ENCODE data around the gene CHMP6.

CHMP6 gene

DNA sequence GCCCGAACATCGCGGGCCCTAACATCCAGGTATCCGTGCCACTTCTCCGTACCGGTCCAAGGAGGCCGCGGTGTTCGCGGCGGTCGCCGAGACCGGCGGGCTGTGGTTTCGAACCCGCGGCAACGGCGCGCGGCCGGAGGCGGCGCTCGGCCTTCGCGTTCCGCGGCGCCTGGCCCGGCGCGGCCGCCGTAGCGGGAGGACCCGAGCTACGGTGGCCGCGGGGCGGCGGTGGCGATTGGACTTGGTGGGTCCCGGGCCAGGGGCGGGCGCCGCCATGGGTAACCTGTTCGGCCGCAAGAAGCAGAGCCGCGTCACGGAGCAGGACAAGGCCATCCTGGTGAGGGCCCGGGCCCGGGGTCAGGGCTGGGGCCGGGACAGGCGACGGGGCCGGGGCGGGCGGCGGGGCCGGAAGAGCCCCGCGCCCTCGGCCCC lies at the start of gene CHMP6:
Gene CHMP6 (plus strand): TSS at position 197 of the 432 bp plus-strand sequence. CDS start 78 bp downstream, at position 275.
- peak; percentile 64 for DNase-seq

DNA sequence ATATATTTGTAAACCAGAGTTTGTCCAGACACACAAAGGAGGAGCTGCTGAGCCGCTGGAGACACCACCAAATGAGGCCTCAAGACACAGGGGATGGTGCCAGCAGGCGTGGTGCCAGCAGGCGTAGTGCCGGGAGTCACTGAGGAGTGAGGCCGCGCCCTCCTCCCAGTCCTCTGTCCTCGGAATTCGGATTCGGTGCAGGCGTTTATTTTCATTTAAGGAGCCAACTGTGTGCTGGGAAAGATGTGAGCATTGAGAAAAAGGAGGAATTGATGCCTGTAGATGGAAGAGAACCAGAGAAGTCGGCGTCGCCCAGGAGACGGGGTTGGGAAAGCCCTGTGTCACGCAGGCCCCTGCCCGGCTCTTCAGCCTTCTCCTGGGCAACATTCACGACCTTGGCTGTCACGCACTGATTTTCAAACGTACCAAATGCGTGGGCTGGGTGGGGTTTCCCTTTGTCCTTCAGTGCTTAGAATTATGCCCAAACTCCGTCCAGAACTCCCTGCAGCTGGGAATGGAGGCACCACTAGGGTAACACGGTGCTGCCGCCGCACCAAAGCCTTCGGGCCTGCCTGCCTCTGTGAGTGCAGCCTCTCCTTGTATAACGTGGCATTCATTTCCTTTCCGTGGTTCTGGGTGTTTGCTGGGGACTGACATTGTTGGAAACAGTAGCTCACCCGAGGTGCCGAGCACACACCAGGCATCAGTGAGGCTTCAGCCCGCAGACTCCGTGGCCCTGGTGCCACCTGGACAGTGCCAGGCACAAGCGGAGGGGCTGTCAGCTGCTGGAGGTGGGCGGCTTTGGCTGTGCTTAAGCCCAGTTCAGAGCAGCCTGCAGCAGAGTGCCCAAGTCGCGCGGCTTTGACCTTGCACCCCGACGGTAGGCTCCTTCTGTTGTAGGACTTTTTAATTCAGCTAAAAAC lies 49.0 kb upstream of the CHMP6 start:
- DNase-seq = no peak

DNA sequence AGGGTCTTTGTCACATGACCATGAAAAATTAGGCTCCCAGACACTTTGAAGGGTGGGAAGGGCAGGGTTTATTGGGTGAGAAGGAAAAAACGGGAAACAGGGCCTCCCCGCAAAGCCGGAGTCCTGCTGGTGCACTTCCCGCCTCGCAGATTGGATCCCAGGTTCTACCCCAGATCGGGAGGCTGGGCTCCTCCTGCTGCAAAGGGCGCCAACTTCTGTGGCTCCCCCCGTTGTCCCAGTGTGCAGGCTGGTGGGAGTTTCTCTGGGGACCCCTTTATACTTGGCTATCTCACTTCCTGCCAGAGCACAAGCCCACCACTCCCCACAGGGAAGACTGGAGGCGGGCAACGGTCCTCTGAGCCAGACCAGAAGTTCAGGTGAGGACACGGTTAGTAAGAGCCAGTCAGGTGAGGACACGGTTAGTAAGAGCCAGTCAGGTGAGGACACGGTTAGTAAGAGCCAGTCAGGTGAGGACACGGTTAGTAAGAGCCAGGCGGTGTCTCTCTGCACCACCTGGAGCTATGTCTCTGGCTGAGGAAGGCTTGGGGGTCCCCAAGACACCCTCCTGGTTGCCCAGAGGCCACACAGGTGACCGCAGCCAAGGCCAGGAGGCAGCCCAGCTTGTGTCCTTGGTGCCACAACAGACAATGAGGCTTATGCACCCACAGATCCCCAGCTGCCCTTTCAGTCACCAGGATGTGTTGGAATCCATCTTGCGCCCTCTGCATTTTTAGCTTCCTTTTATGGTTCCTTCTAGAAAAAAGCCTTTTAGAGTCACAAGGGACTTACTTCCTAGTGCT lies 48.1 kb upstream of the CHMP6 start:
- no peak for DNase-seq

DNA sequence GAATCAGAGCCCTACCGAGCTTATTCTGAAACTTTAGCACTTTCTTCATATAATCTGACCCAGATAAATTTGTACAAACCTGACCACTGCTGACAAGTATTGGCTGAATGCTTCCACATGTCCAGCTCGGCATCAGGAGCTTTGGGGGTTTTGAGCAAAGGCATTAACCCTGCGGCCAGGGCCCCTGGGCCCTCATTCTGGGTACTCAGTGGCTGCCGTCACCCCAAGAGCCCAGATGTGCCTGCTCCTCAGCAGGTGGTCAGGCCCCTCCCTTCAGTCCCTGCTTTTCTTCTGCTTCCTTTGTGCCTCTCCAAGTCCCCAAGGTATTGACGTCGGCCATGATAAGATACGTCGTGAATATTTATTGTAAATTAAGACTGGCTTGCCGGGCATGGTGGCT lies 47.3 kb upstream of the CHMP6 start:
- DNase-seq = no peak

DNA sequence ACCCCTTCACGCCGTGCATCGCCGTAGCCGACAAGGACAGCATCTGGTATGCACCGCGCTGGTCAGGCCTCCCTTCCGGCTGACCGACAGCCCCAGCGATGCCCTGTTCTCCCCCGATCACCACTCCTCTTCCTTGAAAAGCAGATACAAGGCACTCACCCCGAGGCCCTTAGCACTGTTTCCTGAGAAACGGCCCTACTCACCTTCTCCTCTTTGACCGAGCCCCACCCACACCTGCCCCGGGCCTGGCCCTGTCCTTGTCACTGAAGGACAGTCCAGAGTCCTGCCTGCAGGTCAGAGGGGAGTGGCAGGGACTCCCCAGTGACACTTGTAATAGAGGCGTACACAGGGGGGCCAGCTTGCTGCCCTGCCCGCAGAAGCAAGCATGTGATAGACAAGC lies 45.9 kb upstream of the CHMP6 start:
- DNase-seq = no peak

DNA sequence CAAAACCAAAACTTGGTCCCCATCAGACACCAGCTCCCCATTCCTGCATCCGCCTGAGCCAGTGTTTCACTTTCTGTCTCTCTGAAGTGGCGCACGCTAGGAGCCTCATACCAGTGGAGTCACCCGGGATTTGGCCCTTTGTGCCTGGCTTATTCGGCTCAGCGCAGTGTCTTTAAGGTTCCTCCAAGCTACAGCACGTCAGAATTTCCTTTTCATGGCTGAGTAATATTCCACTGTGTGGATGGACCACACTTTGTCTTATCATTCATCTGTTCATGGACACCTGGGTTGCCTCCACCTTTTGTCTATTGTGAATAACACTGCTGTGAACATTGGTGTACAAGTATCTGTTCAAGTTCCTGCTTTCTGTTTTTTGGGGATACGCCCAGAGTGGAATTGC lies 45.2 kb upstream of the CHMP6 start:
- no peak for DNase-seq

DNA sequence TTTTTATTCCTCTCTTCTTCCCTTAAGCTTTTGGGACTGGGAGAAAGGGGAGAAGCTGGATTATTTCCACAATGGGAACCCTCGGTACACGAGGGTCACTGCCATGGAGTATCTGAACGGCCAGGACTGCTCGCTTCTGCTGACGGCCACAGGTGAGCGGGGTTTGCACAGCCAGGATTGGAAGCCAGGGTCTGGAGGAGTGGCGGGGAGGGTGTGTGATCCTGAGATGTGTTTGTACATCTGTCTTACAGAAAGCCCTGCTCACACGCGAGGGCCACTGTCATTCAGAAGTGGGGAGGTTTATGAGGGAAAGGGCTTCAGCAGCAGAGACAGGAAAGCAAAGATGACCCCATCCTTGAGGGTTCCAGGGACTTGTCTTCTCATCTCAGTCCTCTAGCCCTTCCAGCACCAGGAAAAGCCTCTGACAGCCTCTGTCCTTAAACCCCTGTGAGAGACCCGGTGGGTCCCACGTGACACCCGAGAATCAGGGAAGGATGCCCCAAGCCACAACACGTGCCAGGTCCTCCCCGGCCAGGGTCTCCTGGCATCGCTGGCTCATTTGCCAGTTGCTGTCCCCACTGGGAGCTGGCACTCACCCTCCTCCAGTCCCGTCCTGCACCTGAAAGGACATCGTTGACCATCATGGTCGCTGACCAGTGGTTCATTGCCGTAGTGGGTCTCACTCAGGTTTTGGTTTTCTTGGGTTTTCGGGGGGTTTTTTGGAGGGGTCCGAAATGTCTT lies 44.3 kb upstream of the CHMP6 start:
- no peak for DNase-seq

DNA sequence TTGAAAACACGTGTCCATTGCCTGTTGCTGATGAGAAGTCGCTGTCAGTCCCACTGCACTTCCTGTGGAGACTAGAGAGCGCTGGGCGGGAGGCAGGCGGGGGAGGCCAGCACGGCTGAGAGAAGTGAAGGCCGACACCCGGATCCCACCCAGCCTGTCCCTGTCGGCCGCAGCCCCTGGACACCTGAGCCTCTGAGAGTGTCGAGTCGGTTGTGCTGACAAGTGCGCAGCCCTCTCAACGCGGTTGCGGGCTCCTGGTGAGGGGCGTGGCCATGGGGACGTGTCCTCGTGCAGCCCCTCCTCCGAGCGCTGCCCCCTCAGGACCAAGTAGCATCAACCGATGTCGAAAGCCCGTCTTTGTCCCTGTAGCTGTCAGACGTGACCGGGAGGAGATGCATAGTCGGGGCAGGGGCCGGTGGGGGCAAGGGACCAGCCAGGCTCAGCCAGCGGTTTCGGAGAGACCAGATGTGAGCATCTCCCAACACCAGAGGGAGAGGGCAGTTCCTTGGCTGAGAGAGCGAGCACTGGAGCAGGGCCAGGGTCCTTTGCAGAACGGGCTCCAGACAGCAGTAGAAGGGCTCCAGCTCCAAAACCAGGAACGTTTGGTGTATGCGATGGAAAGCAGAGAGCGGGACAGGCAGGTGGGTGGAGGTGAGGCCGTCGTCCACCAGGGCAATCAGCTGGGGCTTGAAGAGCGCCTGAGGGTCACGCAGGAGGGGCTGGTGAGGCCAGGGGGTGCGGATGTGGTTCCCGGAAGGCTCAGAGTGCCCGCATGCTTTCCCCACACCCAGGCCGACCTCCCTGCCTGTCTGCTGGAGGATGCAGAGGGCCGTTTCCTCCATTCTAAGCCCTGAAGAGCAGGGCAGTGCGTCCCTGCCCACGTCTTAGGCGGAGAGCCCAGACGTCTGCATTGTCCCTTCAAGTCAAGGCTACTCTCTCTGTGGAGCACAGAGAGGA lies 43.3 kb upstream of the CHMP6 start:
- no peak for DNase-seq

DNA sequence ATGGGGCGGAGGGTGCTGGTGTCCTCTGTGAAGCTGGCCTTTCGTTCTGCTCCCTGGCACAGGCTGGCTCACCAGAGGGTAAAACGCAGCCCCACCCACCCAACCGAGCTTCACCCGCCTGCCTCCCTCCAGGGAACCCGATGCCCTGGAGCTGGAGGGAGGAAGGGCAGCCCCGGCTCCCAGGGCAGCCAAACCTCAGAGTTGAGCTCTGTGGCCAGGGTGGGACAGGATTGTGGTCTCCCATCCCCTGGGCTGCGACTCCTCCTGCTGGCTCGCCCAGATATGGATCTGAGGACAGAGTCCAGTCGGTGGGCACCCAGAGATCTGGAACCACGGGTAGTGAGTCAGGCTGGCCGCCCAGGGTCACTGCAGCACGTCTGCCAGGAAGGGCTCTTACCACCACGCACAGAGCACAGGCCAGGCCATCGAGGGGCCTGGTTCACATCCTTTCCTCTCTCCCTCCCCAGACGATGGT lies 42.6 kb upstream of the CHMP6 start:
- DNase-seq = no peak

DNA sequence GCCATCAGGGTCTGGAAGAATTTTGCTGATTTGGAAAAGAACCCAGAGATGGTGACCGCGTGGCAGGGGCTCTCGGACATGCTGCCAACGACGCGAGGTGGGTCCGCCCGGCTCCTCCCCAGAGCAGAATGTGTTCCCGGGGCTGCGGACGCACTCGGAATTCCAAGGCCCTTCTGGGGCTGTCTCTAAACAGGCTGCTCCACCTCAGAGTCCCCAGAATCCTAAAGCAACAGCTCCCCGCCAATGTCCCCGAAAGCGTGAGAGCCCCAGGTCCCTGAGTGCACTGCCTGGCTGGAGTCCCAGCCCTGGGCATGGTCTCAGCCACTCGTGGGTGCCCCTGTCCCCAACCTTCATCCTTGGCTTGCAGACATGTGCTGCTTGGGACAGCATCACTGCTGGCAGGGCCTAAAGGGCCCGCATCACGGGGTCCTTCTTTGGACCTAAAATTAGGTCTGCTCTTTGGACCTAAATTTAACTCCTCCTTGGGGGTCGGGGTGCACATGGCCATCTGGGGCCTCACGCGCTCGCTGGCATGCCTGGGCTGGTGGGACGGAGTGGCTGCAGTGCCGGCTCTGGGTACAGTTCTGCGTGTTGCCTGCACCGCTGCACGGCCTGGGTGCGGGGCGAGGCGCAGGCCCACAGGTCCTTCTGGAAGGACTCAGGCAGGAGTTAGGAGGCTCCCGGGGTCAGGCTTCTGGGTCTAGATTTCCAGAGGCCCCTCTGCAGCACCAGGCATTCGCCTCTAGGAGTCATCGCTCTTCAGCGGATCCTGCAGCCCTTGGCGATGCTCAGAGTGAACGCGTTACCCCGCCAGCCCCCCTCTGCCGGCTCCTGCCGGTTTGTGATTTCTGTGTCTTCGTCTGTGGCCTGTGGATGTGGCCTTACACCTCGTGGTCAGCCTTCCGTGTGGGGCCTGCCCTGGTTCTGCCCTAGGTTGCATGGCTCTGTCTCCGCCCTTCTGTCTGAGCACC lies 41.9 kb upstream of the CHMP6 start:
- DNase-seq = no peak

DNA sequence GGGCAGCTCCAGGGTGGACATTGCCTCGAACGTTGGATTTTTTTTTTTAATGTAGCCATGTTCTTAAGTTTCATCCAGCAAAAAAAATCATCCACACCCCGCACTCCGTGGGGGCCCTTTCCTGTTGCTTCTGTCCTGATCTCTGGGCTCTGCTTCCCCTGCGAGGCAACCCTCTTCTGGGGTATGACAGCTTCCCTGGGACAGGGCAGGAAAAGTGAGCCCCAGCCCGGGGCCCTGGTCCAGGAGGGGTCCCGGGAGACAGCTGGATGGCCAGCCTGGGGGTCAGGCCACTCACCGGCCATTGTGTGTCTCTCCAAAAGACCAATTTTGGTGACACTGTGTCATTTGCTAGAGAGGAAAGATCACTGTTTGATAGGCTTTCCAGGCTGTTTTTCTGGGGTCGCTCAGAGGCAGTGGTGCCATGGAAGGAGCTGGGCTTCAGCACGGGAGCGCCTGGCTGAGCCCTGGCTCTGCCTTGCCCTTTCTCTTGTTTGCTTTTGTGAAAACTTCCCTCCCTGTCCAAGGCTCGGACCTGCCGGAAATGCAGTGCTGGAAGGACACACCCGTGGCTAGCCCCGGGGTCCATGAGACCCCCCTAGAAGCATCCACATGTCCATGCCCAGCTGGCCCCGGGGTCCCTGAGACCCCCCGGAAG lies 41.0 kb upstream of the CHMP6 start:
- no peak for DNase-seq

DNA sequence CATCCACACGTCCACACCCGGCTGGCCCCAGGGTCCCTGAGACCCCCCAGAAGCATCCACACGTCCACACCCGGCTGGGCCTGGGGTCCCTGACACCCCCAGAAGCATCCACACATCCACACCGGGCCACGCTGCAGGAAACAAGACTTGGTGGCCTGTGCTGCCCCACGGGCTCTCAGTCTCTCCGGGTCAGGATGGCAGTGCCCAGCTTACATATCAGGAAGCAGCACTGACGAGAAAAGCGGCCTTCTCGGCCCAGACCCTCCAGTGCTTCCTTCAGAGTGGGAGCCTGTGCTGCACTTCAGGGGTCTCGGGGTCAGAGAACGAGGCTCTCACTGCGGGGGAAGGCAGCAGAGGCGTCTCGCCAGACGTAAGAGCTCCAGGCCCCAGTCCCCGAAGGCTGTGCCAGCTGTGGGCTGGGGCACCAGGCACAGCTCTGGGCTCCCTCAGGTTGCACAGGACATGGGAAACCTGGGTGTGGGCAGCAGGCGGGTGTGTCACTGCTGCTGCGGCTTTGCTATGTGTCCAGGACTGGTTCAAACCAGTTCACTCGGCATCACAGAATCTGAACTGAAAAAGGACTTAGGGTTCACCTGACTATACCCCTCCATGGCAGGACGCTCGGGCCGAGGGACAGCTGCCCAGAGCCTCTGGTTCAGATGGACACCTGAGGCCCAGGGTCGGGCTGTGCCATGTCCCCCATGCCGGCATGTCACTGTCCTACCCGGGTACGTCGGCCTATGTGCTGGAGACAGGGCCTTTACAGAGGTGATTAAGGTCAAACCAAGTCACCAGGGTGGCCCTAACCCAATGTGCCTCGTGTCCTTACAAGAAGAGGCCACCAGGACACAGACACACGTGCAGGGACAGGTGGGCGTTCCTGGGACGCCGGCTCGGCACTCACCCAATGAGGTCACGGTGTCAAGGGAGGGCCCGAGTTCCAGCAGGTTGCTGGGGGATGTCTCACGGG lies 40.2 kb upstream of the CHMP6 start:
- no peak for DNase-seq

DNA sequence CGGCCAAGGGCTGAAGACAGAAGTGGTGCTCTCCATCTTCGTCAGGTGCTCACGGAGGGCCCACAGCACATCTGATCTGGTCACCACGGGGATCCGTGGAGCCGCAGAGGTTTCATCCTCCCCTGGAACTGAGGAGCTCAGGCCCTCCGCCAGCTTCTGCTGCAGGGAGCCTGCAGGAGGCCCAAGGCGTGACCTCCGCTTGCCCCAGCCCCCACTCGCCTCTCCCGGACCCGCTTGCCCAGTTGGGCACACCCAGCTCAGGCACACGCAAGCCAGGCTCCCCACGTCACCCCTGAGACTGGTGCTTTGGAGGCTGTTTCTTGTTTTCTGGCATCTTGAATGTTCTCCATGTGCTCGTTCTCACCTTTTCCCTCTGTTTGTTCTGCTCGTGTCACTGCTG lies 39.4 kb upstream of the CHMP6 start:
- DNase-seq = no peak

DNA sequence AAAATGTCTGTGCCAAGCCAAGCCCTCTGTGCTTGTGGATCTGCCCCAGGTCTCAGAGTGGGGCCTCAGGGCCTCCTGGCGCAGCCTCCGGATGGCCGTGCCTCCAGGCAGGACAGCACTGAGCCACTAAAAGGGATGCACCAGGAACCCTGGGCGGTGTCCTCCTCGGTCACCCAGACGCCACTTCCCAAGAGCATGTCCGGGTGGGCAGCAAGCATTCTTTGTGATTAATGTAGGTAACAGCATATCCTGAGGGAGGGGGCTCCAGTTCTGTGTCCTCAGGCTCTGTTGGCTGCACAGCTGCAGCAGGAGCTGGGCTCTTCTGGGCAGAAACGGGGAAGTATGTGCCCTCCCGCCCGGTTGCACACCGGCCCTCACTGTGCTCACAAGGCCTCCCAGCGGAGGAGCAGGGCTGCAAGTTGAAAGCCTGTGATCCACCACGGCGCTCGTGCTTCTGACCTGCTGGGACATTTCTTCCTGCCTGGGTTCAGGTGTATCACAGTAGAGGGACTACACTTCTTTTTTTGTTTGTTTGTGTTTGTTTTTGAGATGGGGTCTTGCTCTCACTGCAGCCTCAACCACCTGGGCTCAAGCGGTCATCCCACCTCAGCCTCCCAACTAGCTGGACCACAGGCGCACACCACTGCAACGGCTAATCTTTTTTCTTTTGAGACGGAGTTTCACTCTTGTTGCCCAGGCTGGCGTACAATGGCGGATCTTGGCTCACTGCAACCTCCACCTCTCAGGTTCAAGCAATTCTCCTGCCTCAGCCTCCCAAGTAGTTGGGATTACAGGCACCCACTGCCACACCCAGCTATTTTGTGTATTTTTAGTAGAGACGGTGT lies 37.9 kb upstream of the CHMP6 start:
- DNase-seq = no peak

DNA sequence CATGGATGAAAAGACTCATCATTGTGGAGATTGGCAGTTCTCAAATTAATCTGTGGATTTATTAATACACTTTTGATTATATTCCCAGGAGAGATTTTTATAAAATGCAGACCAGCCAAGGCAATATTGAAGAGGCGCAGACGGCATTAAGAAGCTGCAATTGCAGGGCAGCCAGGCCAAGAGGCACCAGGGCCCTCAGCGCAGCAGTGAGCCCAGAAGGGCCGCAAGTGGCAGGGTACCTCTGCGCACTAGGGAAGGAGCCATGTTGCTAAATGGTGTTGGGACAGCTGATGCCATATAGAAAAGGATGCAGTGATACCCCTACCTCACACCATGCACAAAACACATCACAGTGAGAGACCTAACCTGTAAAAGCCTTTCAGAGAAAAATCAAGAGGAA lies 36.6 kb upstream of the CHMP6 start:
- DNase-seq = no peak

DNA sequence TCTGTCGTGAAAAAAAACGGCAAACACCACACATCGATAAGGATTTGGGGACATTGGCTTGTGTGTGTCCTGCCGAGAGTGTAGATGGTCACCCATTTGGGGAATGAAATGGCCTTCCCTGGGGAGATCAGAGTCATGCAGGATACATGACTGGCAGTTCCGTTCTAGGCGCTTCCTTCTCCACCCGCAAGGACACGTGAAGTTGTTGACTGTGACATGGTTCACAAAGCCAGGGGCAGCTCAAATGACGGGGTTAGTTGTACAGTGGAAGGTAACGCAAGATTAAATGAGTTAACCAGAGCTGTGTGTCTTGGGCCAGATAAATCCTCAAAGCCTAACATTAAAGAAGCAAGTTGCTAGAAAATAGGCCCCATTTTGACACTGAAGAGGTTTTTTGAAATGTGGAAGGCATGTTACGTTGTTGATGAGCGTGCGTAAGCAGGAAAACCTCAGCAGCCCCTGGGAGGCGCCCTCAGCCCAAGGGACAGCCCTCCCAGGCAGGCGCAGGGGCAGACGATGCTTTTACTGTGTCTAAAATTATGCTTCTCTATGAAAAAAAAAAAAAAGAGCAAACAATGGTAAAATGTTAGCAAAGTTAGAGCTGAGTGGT lies 35.9 kb upstream of the CHMP6 start:
- DNase-seq = no peak
